ENCODE results near the gene IGSF10. TPM values are rescaled to one million over a fixed set of nuclear protein-coding genes. Genes with fewer than 3 reads are reported as not detected.
A peak's percentile ranks its signal among the peaks of the same experiment; 100 is the strongest.

IGSF10 gene
- total and polyA plus RNA-seq, 4 donors = 3.7 to 13.1 (median 7.9) TPM

DNA sequence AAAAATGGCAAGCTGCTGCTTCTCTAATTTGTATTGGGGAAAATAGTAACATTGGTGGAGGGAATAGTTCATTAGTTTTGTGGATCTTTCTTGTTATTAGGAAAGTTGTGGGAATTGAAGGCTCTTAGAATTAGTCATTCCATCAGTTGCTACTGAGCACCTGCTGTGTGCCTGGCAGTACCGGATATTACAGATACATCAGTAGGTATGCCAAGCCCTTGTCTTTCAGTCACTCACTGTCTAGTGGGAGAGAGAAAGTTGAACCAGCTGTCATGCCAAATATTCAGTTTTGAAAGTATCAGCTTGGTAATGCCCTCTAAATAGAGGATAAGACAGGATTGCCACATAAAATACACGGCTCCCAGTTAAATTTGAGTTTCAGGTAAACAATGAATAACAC lies 32.5 kb downstream of the IGSF10 start:
- DNase-seq (ENCODE audit: low read depth in 4 of 6, low spot score in 6 of 6) = no peak
- Histone ChIP-seq H3K4me1 (ENCODE audit: control insufficient read depth, insufficient read depth, low read length) (no peaks in the 10 kb centered on the region), H3K27me3 (ENCODE audit: control insufficient read depth, insufficient read depth, low read length) (no peaks in the 10 kb centered on the region), H3K27ac (ENCODE audit: low read depth, low read length) (no peak overlapping the region), H3K4me3 (ENCODE audit: low read depth, low read length) (no peak overlapping the region), H3K36me3 (ENCODE audit: control insufficient read depth, insufficient read depth, low read length) (peaks cover 6% of the 10 kb centered on the region), H3K9me3 (ENCODE audit: control insufficient read depth, insufficient read depth, low read length) (no peaks in the 10 kb centered on the region)
- no CpG with 5 or more reads among the region's 2 CpGs for WGBS (ENCODE audit: insufficient coverage)

DNA sequence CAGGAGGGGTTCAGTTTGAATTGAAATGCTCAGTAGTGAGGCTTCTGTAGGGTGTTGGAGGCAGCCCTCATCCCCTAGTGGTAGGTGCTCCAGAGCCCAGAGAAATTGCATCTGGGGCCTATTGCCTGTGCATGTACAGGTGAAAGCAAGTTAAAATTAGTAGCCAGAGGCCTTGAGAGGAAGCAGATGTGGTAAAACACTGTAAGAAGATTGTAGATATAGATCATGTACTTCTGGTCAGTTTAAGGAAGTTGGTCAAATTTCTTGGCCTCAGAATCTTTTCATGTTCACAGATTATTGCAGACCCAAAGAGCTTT lies 34.6 kb downstream of the IGSF10 start:
- H3K9me3 ChIP-seq (ENCODE audit: control insufficient read depth, insufficient read depth, low read length) = no peaks in the 10 kb centered on the region
- H3K4me3 ChIP-seq (ENCODE audit: low read depth, low read length) = no peak overlapping the region
- no peaks in the 10 kb centered on the region for H3K4me1 ChIP-seq (ENCODE audit: control insufficient read depth, insufficient read depth, low read length)
- H3K27me3 ChIP-seq (ENCODE audit: control insufficient read depth, insufficient read depth, low read length) = no peaks in the 10 kb centered on the region
- H3K27ac ChIP-seq (ENCODE audit: low read depth, low read length) = no peak overlapping the region
- H3K36me3 ChIP-seq (ENCODE audit: control insufficient read depth, insufficient read depth, low read length) = peaks cover 6% of the 10 kb centered on the region
- DNase-seq (ENCODE audit: low read depth in 4 of 6, low spot score in 6 of 6) = no peak

DNA sequence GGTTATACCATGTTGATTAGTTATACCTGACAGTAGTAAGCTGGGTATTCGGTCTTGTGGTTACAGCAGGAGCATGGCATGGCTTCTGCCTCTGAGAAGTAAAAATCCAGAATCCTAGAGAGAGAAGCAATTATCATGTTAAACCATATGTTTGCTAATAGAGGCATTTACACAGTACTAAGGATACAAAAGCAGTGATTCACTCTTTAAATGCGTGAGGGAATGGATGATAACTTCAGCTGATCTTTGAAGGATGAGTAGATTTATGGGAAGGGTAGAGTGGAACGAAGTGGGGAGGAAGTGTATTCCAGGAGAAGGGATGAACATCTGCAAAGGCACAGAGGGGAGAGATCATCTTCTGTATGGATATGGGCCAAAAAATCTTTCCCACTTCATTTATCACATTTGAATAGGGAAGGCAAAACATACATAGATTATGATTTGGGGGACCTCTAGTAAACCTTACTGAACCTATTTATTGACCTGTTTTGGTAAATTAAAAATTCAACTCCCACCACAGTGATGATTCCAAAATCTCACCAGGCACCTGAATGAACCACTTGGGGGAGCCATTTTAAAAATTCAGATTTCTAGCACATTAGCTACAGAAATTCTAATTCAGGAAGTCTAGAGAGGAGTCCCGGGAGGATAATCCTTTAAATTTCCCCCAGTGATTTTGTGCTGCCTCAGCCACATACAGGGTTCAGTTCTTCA lies 35.1 kb downstream of the IGSF10 start:
- Histone ChIP-seq H3K4me3 (ENCODE audit: low read depth, low read length) (no peak overlapping the region), H3K27ac (ENCODE audit: low read depth, low read length) (no peak overlapping the region), H3K27me3 (ENCODE audit: control insufficient read depth, insufficient read depth, low read length) (no peaks in the 10 kb centered on the region), H3K36me3 (ENCODE audit: control insufficient read depth, insufficient read depth, low read length) (peaks cover 6% of the 10 kb centered on the region), H3K9me3 (ENCODE audit: control insufficient read depth, insufficient read depth, low read length) (no peaks in the 10 kb centered on the region), H3K4me1 (ENCODE audit: control insufficient read depth, insufficient read depth, low read length) (no peaks in the 10 kb centered on the region)
- peak in 1 of 6 donors; percentile 53 for DNase-seq (ENCODE audit: low read depth in 4 of 6, low spot score in 6 of 6)
- 80% methylated on average over 1 of the region's 4 CpGs for WGBS (ENCODE audit: insufficient coverage)

DNA sequence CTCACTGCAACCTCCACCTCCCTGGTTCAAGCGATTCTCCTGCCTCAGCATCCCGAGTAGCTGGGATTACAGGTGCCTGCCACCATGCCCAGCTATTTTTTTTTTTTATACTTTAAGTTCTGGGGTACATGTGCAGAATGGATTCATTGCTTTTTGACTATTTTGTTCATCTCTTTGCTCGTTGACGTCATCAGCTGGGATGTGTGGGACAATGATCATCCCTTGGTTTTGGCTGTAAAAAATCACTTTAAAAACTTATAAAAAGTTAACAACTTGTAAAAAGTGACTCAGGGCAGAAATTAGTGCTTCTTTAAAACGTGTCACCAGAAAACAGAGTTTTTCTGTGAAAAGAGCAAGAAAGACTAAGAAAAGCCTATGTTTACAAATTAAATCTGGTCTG lies 37.8 kb downstream of the IGSF10 start:
- WGBS (ENCODE audit: insufficient coverage) = no CpG with 5 or more reads among the region's 5 CpGs
- H3K27me3 ChIP-seq (ENCODE audit: control insufficient read depth, insufficient read depth, low read length) = no peaks in the 10 kb centered on the region
- H3K4me3 ChIP-seq (ENCODE audit: low read depth, low read length) = no peak overlapping the region
- no peak for DNase-seq (ENCODE audit: low read depth in 4 of 6, low spot score in 6 of 6)
- no peaks in the 10 kb centered on the region for H3K9me3 ChIP-seq (ENCODE audit: control insufficient read depth, insufficient read depth, low read length)
- no peaks in the 10 kb centered on the region for H3K4me1 ChIP-seq (ENCODE audit: control insufficient read depth, insufficient read depth, low read length)
- H3K27ac ChIP-seq (ENCODE audit: low read depth, low read length) = no peak overlapping the region
- peaks cover 2% of the 10 kb centered on the region for H3K36me3 ChIP-seq (ENCODE audit: control insufficient read depth, insufficient read depth, low read length)

DNA sequence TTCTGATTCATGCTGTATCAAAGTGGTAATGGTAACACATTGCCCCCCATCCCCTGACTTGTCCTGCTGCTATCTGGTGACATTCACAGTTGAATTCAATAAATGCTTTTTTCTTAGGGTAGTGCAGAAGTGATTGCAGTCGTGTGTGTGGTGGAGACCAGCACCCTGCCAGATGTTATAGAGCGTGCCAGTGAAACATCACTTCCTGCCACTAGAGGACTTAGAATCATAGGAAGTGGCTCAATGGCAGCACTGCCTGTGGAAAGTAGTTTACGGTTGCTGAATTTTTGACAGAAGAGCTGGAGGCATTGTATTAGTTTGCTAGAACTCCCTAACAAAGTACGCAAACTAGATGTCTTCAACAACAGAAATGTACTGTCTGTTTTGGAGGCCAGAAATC lies 38.9 kb downstream of the IGSF10 start:
- Histone ChIP-seq H3K9me3 (ENCODE audit: control insufficient read depth, insufficient read depth, low read length) (no peaks in the 10 kb centered on the region), H3K4me1 (ENCODE audit: control insufficient read depth, insufficient read depth, low read length) (no peaks in the 10 kb centered on the region), H3K27ac (ENCODE audit: low read depth, low read length) (no peak overlapping the region), H3K4me3 (ENCODE audit: low read depth, low read length) (no peak overlapping the region), H3K27me3 (ENCODE audit: control insufficient read depth, insufficient read depth, low read length) (no peaks in the 10 kb centered on the region), H3K36me3 (ENCODE audit: control insufficient read depth, insufficient read depth, low read length) (peaks cover 2% of the 10 kb centered on the region)
- WGBS (ENCODE audit: insufficient coverage) = 85% methylated on average over 2 of the region's 4 CpGs
- DNase-seq (ENCODE audit: low read depth in 4 of 6, low spot score in 6 of 6) = no peak

DNA sequence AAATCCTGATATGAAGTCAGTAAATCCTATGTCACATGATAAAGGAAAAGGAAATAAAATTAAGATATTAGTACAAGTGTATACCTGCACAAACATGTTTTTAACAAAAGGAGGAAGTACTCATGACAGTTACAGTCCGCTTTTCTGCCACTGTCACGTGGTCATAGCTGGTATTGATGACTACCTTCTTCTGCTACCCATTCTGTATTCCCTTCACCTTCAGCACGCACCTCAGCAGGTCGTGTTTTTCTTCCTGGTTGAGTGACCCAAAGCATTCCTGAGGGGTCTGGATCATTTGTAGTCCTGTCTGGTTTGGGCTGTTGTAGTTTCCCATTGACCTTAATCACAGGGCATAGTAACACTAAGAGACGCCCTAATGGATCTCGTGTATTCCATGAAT lies 41.1 kb downstream of the IGSF10 start:
- no peaks in the 10 kb centered on the region for H3K27me3 ChIP-seq (ENCODE audit: control insufficient read depth, insufficient read depth, low read length)
- WGBS (ENCODE audit: insufficient coverage) = 0% methylated on average over 1 of the region's 6 CpGs

DNA sequence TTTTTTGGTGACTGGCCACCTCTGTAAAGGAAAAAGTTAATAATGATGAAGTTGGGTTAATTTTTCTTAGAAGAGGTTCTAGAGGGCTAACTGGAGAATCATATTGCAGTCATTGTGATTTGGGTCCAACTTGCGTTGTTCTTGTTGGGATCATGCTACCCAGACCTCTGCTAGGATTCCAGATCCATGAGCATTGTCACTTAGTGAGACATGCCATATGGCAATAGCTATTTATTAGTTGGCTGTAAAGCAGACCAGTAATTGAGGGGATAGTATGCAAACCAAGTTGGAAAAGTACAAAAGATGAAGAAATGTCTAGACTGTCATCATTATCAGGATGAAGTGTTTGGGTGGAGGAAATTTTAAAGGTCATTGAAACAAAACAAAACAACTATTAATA lies 45.6 kb downstream of the IGSF10 start:
- no peaks in the 10 kb centered on the region for H3K27me3 ChIP-seq (ENCODE audit: control insufficient read depth, insufficient read depth, low read length)
- no peaks in the 10 kb centered on the region for H3K36me3 ChIP-seq (ENCODE audit: control insufficient read depth, insufficient read depth, low read length)
- whole genome bisulfite sequencing (ENCODE audit: insufficient coverage) = 79% methylated on average over 1 of the region's 1 CpG
- no peaks in the 10 kb centered on the region for H3K9me3 ChIP-seq (ENCODE audit: control insufficient read depth, insufficient read depth, low read length)
- no peak overlapping the region for H3K4me3 ChIP-seq (ENCODE audit: low read depth, low read length)
- no peak overlapping the region for H3K27ac ChIP-seq (ENCODE audit: low read depth, low read length)
- no peak for DNase-seq (ENCODE audit: low read depth in 4 of 6, low spot score in 6 of 6)
- no peaks in the 10 kb centered on the region for H3K4me1 ChIP-seq (ENCODE audit: control insufficient read depth, insufficient read depth, low read length)

More for the DNA sequence above, 41.1 kb downstream of the IGSF10 start:
- Histone ChIP-seq H3K4me3 (ENCODE audit: low read depth, low read length) (no peak overlapping the region), H3K9me3 (ENCODE audit: control insufficient read depth, insufficient read depth, low read length) (no peaks in the 10 kb centered on the region), H3K4me1 (ENCODE audit: control insufficient read depth, insufficient read depth, low read length) (no peaks in the 10 kb centered on the region), H3K36me3 (ENCODE audit: control insufficient read depth, insufficient read depth, low read length) (peaks cover 2% of the 10 kb centered on the region), H3K27ac (ENCODE audit: low read depth, low read length) (no peak overlapping the region)
- DNase-seq (ENCODE audit: low read depth in 4 of 6, low spot score in 6 of 6) = no peak

DNA sequence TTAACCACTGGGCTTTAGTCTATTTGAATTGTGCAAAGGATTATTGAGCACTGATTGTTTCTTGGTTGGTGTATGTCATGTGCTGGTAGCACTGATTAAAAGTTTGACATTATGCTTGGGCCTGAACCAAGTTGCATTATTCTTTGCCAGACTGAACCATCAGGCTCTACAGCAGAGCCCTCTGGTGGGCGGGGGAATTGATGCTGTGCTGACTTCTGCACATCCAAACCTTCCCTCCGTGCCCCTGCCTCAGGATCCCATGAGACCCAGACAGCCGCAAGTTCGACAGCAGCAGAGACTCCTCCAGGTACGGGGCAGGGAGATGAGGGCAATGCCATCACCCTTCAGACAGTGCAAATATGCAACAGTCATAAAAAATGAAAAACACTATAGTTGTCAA lies 47.9 kb downstream of the IGSF10 start:
- no peak for DNase-seq (ENCODE audit: low read depth in 4 of 6, low spot score in 6 of 6)
- Histone ChIP-seq H3K4me1 (ENCODE audit: control insufficient read depth, insufficient read depth, low read length) (no peaks in the 10 kb centered on the region), H3K36me3 (ENCODE audit: control insufficient read depth, insufficient read depth, low read length) (peaks cover 3% of the 10 kb centered on the region), H3K9me3 (ENCODE audit: control insufficient read depth, insufficient read depth, low read length) (no peaks in the 10 kb centered on the region), H3K27me3 (ENCODE audit: control insufficient read depth, insufficient read depth, low read length) (no peaks in the 10 kb centered on the region), H3K4me3 (ENCODE audit: low read depth, low read length) (no peak overlapping the region), H3K27ac (ENCODE audit: low read depth, low read length) (no peak overlapping the region)
- WGBS (ENCODE audit: insufficient coverage) = 89% methylated on average over 3 of the region's 5 CpGs

Small RNAs within 50 kb of the gene (small RNA-seq; reads per million reads assigned to genes)
- not detected for gene AC117454.1 (ENCODE audit: low replicate concordance)

Other genes starting within 250 kb of the IGSF10 start
- gene P2RY14, start 182.5 kb downstream of the IGSF10 start, total RNA-seq = 1 to 10 TPM; 6.1 to 8.9 TPM
- gene P2RY14, start 182.5 kb downstream of the IGSF10 start, polyA plus RNA-seq (ENCODE audit: insufficient read length in 2 of 2) = 1 to 10 TPM; 1.3 to 3.5 TPM
- gene GPR87, start 144.2 kb downstream of the IGSF10 start, total RNA-seq = not detected
- gene GPR87, start 144.2 kb downstream of the IGSF10 start, polyA plus RNA-seq (ENCODE audit: insufficient read length in 2 of 2) = under 1 TPM in 1 of 2 donors, not detected in 1; 0.12 TPM
- gene P2RY13, start 131.5 kb downstream of the IGSF10 start, total RNA-seq = 10 to 100 TPM in 1 of 2 donors, 1 to 10 TPM in 1; 5.8 to 15.3 TPM
- gene P2RY13, start 131.5 kb downstream of the IGSF10 start, polyA plus RNA-seq (ENCODE audit: insufficient read length in 2 of 2) = 10 to 100 TPM in 1 of 2 donors, 1 to 10 TPM in 1; 7.5 to 10.6 TPM
- gene P2RY12, start 76.3 kb downstream of the IGSF10 start, total RNA-seq = 100 to 1,000 TPM in 1 of 2 donors, 10 to 100 TPM in 1; 64.9 to 167 TPM
- 100 to 1,000 TPM in 1 of 2 donors, 10 to 100 TPM in 1; 62.7 to 110 TPM for gene P2RY12, start 76.3 kb downstream of the IGSF10 start, polyA plus RNA-seq (ENCODE audit: insufficient read length in 2 of 2)

Measured in spinal cord (tissue), 10 donors.